T-helper 9 cell (primary cell): ENCODE results near the gene C1orf35.

Experiments
- DNase-seq: peaks from one replicate; pipeline ENCODE4 v3.0.0-alpha.2; 2020

C1orf35 gene

DNA sequence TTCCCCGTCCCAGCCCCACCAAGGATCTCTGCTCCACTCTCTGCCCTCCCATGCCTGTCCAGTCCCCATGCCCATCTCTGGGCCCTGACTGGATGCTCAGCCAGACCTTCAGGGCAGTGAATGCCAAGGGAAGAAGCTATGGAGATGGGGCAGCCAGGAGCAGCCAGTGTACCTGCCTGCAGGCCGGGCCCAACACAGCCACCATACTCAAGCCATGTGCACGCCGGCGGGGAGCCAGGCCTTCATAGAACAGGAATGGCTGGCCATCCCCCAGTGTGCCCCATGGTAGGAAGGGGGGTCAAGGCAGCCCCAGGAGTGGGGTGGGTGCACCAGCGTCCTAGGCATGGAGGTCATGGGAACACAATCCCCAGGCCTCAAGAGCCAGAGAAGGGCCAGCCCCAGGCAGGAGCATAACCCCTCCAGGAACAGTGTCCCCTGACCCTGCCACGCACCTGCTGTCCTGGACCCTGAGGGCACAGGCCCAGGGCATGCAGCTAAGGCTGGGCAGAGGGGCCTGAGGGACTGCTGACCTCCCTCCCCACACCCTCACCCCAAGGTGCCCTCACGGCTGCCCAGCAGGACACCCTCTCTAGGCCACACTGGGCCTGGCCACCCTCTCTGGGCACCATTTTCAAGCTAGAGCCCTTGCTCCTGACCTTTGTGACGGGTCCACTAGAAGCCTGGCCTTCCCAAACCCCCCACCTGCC, 40.9 kb downstream of the C1orf35 start:
- no peak for DNase-seq

- no peak for DNase-seq
Measured at GRCh38 chr1:228061411-228062084, 41.6 kb downstream of the C1orf35 start.

DNA sequence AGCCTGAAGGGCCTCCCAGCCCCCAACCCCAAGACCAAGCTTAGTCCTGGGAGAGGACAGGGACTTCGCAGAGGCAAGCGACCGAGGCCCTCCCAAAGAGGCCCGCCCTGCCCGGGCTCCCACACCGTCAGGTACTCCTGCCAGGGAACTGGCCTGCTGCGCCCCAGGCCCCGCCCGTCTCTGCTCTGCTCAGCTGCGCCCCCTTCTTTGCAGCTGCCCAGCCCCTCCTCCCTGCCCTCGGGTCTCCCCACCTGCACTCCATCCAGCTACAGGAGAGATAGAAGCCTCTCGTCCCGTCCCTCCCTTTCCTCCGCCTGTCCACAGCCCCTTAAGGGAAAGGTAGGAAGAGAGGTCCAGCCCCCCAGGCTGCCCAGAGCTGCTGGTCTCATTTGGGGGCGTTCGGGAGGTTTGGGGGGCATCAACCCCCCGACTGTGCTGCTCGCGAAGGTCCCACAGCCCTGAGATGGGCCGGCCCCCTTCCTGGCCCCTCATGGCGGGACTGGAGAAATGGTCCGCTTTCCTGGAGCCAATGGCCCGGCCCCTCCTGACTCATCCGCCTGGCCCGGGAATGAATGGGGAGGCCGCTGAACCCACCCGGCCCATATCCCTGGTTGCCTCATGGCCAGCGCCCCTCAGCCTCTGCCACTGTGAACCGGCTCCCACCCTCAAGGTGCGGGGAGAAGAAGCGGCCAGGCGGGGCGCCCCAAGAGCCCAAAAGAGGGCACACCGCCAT, 42.5 kb downstream of the C1orf35 start:
- DNase-seq = no peak

DNA sequence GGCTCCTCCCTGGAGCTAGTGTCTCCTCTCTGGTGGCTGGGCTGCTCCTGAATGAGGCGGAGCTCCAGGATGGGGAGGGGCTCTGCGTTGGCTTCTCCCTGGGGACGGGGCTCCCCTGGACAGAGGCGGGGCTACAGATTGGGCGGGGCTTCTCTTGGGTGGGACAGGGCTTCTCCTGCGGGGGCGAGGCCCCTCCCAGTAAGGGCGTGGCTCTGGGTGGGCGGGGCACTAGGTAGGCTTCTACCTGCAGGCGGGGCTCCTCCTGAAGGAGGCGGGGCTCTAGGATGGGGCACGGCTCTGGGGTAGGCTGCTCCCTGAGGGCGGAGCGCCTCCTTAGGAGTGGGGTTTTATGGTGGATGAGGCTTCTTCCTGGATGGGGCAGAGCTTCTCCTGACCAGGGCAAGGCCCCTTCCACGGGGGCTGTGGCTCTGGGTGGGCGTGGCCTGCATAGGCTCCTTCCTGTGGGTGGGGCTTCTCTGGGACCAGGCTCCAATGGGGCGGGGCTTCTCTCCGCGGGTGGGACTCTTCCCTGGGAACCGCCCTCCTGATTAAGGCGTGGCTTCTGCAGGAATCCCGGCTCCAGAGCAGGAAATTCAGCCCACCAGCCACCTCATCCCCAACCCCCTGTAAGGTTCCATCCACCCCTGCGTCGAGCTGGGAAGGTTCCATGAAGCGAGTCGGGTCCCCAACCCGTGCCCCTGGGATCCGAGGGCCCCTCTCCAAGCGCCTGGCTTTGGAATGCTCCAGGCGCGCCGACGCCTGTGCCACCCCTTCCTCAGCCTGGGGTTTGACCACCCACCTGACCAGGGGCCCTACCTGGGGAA, 43.3 kb downstream of the C1orf35 start:
- DNase-seq = peak; percentile 64

DNA sequence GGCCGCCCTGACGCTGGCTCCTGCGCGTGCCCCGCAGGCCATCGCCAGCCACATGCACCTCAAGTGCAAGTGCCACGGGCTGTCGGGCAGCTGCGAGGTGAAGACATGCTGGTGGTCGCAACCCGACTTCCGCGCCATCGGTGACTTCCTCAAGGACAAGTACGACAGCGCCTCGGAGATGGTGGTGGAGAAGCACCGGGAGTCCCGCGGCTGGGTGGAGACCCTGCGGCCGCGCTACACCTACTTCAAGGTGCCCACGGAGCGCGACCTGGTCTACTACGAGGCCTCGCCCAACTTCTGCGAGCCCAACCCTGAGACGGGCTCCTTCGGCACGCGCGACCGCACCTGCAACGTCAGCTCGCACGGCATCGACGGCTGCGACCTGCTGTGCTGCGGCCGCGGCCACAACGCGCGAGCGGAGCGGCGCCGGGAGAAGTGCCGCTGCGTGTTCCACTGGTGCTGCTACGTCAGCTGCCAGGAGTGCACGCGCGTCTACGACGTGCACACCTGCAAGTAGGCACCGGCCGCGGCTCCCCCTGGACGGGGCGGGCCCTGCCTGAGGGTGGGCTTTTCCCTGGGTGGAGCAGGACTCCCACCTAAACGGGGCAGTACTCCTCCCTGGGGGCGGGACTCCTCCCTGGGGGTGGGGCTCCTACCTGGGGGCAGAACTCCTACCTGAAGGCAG, 44.0 kb downstream of the C1orf35 start:
- peak; percentile 60 for DNase-seq

DNA sequence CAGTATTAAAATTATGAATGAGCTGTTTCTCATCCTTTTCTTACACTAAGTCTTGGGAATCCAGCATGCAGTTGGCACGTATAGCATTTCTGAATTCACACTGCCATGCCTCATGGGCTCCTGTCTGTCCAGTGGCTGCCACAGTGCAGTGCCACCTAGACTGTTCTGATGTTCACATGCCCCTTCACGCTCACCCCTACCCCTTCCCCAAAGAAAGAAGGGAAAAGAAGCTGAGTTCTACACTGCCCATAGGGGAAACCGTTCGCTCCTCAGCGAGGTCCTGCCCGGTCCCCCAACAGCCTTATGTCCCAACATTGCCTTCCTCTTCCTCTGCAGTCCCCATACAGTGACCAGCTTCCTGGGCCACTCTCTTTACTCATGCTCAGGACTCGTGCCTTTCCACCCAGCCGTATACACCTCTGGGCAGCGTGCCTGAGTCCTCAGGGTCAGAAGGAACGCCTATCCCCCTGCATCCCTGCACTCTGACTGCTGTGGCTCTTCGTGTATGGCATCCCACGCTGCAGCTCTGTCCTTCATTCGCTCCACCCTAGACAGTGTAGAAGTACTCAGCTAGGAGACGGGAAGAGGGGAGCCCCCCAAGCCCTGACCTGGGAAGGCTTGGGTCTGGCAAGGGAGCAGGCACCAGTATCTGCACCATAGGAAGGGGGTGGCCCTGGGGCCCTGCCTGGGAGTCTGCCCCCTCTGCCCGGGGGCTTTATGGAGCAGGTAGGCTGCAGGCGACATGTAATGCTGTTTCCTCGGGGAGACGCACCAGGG, 44.8 kb downstream of the C1orf35 start:
- no peak for DNase-seq
